Measurements from ENCODE around the gene OBSL1.

DNA sequence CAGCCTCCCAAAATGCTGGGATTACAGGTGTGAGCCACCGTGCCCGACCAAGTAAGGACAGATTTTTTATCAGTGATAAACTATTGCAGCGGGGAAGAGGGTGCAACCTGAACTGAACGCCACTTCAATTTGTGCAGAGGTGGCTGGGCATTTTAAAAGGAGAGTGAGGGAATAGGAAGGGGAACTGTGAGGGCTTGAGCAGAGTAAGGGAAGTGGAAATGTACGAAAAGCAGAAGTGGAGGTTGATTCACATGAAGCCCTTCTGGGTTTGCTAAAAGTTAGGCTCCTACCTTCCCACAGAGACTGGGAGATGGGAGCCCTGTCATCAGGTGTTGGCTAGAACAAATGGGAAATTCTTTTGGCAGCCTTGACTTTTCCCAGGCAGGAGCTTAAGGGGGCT, 32.4 kb upstream of the OBSL1 start:
- TF ChIP-seq, protein P1, sequence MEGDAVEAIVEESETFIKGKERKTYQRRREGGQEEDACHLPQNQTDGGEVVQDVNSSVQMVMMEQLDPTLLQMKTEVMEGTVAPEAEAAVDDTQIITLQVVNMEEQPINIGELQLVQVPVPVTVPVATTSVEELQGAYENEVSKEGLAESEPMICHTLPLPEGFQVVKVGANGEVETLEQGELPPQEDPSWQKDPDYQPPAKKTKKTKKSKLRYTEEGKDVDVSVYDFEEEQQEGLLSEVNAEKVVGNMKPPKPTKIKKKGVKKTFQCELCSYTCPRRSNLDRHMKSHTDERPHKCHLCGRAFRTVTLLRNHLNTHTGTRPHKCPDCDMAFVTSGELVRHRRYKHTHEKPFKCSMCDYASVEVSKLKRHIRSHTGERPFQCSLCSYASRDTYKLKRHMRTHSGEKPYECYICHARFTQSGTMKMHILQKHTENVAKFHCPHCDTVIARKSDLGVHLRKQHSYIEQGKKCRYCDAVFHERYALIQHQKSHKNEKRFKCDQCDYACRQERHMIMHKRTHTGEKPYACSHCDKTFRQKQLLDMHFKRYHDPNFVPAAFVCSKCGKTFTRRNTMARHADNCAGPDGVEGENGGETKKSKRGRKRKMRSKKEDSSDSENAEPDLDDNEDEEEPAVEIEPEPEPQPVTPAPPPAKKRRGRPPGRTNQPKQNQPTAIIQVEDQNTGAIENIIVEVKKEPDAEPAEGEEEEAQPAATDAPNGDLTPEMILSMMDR (IDR thresholded peaks at IDR 0.05), result no peak
- TF ChIP-seq EP300 (IDR thresholded peaks at IDR 0.05), result no peak

All from tibial nerve (tissue), 4 donors.